Ectodermal cell (in vitro differentiated cells): ENCODE data around the gene PCDHB12. TPM values are rescaled to one million over a fixed set of nuclear protein-coding genes. Genes with fewer than 3 reads are reported as not detected.
"Not testable (repeated sequence)": the region's sequence is repeated elsewhere in the genome, so short reads cannot be mapped to it uniquely, and the experiment has no call there.

Source experiments
- H3K27ac ChIP-seq: 2 replicates; pipeline ENCODE4 v1.7.0; 2013; ENCODE audit warnings: mild to moderate bottlenecking, low read depth, low read length; ENCODE audit not compliant: insufficient read depth, poor library complexity, severe bottlenecking
- H3K27me3 ChIP-seq: 2 replicates; pipeline ENCODE4 v1.7.0; 2013; ENCODE audit warnings: mild to moderate bottlenecking, low read length; ENCODE audit not compliant: insufficient read depth, control insufficient read depth, poor library complexity, severe bottlenecking
- H3K36me3 ChIP-seq: one replicate; pipeline ENCODE4 v1.7.0; 2013; ENCODE audit warnings: low read length; ENCODE audit not compliant: control insufficient read depth, insufficient read depth
- H3K4me1 ChIP-seq: one replicate; pipeline ENCODE4 v1.7.0; 2013; ENCODE audit warnings: low read length; ENCODE audit not compliant: control insufficient read depth, insufficient read depth
- H3K4me3 ChIP-seq: 2 replicates; pipeline ENCODE4 v1.7.0; 2013; ENCODE audit warnings: low read depth, low read length, control low read depth; ENCODE audit not compliant: insufficient read depth
- H3K9me3 ChIP-seq: 2 replicates; pipeline ENCODE4 v1.7.0; 2013; ENCODE audit warnings: mild to moderate bottlenecking, low read length, moderate library complexity; ENCODE audit not compliant: control insufficient read depth
- whole genome bisulfite sequencing, 2 experiments: methylation state at CpG; one replicate each; pipeline ENCODE4 v1.1.7; 2013; ENCODE audit warnings: missing lambda C conversion rate in 2 of 2; 5-methylcytosine and 5-hydroxymethylcytosine counted together
- polyA plus RNA-seq, 4 experiments: library from polyadenylated mRNA; stranded (reverse); fragments of 50-300 nt; gene quantifications; one replicate each; pipeline ENCODE4 v1.2.3, GENCODE V29; 2013

Gene PCDHB12
- 1.2 TPM for polyA plus RNA-seq (2013, experiment 1 of 4)
- 1.5 TPM for polyA plus RNA-seq (2013, experiment 2 of 4)
- polyA plus RNA-seq (2013, experiment 3 of 4): 1.1 TPM
- 1.4 TPM for polyA plus RNA-seq (2013, experiment 4 of 4)

DNA sequence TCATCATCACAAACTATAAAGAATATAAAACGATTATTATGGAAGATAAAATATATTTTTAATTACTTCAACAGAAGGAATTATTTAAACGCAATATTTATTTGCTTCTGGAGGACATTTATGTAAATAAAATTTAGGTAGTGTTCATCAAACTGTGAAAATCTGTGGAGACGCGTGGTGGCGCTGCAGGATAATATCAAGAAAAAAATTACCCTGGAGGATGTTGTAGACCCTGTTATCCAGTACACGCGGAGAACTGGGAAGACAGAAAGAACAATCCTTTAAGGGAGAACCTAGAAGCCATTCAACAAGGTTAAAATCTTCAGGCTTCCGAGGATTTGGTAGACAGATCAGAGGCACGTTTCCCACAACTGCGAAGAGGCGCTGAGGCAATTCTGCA lies at the start of gene PCDHB12:
Gene PCDHB12, plus strand, starts transcription at position 242 of the 400 bp plus-strand sequence. CDS start 189 bp downstream, outside the sequence.
- no peak within 1 kb of the TSS for H3K4me3 ChIP-seq
- no peaks in the 10 kb centered on the region for H3K9me3 ChIP-seq
- WGBS, 2 experiments: 84 to 89% methylated on average over 10 of the region's 11 CpGs
- H3K36me3 ChIP-seq: no peaks in the 10 kb centered on the region
- no peaks in the 10 kb centered on the region for H3K27me3 ChIP-seq
- no peaks in the 10 kb centered on the region for H3K4me1 ChIP-seq
- no peak within 1 kb of the TSS for H3K27ac ChIP-seq

DNA sequence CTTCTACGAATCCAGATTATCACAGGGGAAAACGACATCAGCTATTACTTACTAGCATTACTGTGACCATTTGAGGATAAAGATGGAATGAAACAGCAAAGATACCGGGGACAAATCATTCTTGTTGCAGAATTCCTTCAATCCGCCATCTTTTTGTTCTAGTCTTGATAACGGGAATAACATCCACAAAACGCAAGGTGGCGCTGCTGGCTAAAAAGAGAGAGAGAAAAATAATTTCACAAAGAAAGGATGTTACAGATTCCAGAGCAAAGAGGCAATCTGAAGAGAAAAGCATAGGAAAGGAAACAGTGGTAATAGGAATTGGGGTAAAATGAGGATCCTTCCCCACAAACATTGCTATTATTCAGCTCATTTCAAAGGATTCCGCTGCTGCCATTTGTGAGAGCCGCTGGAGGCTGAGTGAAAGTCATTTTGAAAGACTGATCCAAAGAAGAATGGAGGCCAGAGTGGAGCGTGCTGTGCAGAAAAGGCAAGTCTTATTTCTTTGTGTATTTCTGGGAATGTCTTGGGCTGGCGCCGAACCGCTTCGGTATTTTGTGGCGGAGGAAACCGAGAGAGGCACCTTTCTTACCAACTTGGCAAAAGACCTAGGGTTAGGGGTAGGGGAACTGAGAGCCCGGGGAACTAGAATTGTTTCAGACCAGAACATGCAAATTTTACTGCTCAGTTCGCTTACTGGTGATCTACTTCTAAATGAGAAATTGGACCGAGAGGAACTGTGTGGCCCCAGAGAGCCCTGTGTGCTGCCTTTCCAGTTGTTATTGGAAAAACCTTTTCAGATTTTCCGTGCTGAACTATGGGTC lies 35.9 kb upstream of the PCDHB12 start, which contains the start of gene PCDHB7:
Gene PCDHB7, plus strand, starts transcription at position 264 of the 824 bp plus-strand sequence. Its CDS starts 192 bp downstream, at position 456.
- H3K4me1 ChIP-seq: no peaks in the 10 kb centered on the region
- no peaks in the 10 kb centered on the region for H3K9me3 ChIP-seq
- no peak within 1 kb of the TSS for H3K27ac ChIP-seq
- 81% methylated on average over 19 to 20 of the region's 20 CpGs for WGBS, 2 experiments
- no peaks in the 10 kb centered on the region for H3K27me3 ChIP-seq
- no peaks in the 10 kb centered on the region for H3K36me3 ChIP-seq
- H3K4me3 ChIP-seq: no peak within 1 kb of the TSS

GRCh38 chr5:141174291-141175104 lies 34.0 kb upstream of the PCDHB12 start:
- WGBS, 2 experiments: 95% methylated on average over 79 of the region's 79 CpGs
- H3K27me3 ChIP-seq, H3K36me3 ChIP-seq, H3K4me3 ChIP-seq, H3K9me3 ChIP-seq, H3K4me1 ChIP-seq, H3K27ac ChIP-seq: not testable (repeated sequence)

DNA sequence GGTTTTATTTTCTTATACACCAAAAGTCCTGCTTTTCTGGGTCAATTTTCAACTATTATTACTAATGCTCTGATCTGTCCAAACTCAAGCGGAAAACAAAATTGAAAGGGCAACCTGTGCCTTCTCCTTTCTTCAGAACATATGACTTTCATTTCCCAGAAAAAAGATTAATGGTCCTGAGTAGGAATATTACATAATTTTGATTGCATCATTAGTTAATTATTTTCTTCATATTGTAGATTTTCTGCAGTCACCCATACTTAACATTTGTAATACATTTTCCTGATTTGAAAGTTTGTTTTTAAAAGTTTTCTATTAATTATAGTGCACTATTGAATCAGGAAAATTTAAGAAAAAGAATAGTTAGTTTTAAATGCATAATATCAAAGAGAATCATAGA lies 32.6 kb upstream of the PCDHB12 start:
- Histone ChIP-seq H3K4me3 (no peak overlapping the region), H3K9me3 (no peaks in the 10 kb centered on the region), H3K27ac (no peak overlapping the region), H3K27me3 (no peaks in the 10 kb centered on the region), H3K36me3 (no peaks in the 10 kb centered on the region), H3K4me1 (no peaks in the 10 kb centered on the region)
- 95 to 100% methylated on average over 1 of the region's 1 CpG for WGBS, 2 experiments

DNA sequence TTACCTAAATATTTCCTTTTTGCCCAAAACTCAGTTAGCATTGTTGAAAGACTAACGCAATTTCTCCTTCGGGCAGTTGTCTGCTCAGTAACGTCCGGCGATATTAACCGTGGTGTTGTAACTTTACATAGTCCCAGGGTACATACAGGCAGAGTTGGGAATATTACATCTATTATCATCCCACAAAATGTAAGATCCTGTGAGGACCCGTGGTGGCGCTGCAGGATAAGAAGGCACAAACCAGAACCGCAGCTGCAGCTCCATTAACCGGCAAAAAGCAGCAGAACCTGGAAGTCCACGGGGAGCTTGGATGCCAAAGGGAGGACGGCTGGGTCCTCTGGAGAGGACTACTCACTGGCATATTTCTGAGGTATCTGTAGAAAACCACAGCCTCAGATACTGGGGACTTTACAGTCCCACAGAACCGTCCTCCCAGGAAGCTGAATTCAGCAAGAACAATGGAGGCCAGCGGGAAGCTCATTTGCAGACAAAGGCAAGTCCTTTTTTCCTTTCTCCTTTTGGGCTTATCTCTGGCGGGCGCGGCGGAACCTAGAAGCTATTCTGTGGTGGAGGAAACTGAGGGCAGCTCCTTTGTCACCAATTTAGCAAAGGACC lies 30.8 kb upstream of the PCDHB12 start, which contains the start of gene PCDHB8:
Gene PCDHB8, plus strand, starts transcription at position 214 of the 615 bp plus-strand sequence. Its CDS starts 245 bp downstream, at position 459.
- H3K9me3 ChIP-seq, H3K4me1 ChIP-seq, H3K27ac ChIP-seq, H3K4me3 ChIP-seq, H3K36me3 ChIP-seq, H3K27me3 ChIP-seq: not testable (repeated sequence)
- WGBS, 2 experiments: 84 to 86% methylated on average over 12 to 14 of the region's 18 CpGs

DNA sequence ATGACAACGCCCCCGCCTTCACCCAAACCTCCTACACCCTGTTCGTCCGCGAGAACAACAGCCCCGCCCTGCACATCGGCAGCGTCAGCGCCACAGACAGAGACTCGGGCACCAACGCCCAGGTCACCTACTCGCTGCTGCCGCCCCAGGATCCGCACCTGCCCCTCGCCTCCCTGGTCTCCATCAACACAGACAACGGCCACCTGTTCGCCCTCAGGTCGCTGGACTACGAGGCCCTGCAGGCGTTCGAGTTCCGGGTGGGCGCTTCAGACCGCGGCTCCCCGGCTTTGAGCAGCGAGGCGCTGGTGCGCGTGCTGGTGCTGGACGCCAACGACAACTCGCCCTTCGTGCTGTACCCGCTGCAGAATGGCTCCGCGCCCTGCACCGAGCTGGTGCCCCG lies 29.1 kb upstream of the PCDHB12 start:
- WGBS, 2 experiments: 94 to 96% methylated on average over 26 to 27 of the region's 39 CpGs
- not testable (repeated sequence) for H3K4me1 ChIP-seq, H3K27me3 ChIP-seq, H3K36me3 ChIP-seq, H3K27ac ChIP-seq, H3K4me3 ChIP-seq, H3K9me3 ChIP-seq

- H3K27ac ChIP-seq, H3K4me3 ChIP-seq: not testable (repeated sequence)
- 93% methylated on average over 29 to 31 of the region's 32 CpGs for WGBS, 2 experiments
Measured at GRCh38 chr5:141179876-141180275, 28.6 kb upstream of the PCDHB12 start.

GRCh38 chr5:141180313-141180712 lies 28.2 kb upstream of the PCDHB12 start:
- H3K4me1 ChIP-seq: no peaks in the 10 kb centered on the region
- no peaks in the 10 kb centered on the region for H3K27me3 ChIP-seq
- H3K4me3 ChIP-seq: no peak overlapping the region
- no peaks in the 10 kb centered on the region for H3K9me3 ChIP-seq
- WGBS, 2 experiments: 74 to 84% methylated on average over 1 of the region's 1 CpG
- no peak overlapping the region for H3K27ac ChIP-seq
- no peaks in the 10 kb centered on the region for H3K36me3 ChIP-seq

More at GRCh38 chr5:141179876-141180275, 28.6 kb upstream of the PCDHB12 start:
- not testable (repeated sequence) for H3K4me1 ChIP-seq, H3K27me3 ChIP-seq, H3K36me3 ChIP-seq, H3K9me3 ChIP-seq

DNA sequence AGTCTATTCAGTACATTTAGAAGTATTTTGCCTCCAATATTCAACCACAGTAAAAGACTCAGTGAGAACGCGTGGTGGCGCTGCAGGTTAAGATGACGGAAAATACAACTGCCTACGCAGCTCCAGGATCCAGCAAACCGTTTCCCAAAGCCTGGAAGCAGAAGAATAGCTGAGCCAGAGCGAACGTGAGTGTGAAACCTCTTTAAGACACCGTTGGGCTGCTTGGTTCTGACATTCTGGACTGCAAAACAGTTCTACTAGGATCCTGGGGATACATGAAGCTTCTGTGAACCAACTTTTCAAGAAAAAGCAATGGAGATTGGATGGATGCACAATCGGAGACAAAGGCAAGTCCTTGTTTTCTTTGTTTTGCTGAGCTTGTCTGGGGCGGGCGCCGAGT lies 26.3 kb upstream of the PCDHB12 start, which contains the start of gene PCDHB16:
Gene PCDHB16, plus strand, starts transcription at position 140 of the 400 bp plus-strand sequence. Its CDS starts 173 bp downstream, at position 313.
- no peaks in the 10 kb centered on the region for H3K4me1 ChIP-seq
- peak within 1 kb of the TSS; percentile 14 for H3K4me3 ChIP-seq
- H3K9me3 ChIP-seq: no peaks in the 10 kb centered on the region
- no peaks in the 10 kb centered on the region for H3K27me3 ChIP-seq
- 55 to 60% methylated on average over 13 of the region's 13 CpGs for WGBS, 2 experiments
- no peaks in the 10 kb centered on the region for H3K36me3 ChIP-seq
- H3K27ac ChIP-seq: no peak within 1 kb of the TSS
